A673 (cell line): Measurements from ENCODE around the gene PDE6D. TPM values are rescaled to one million over a fixed set of nuclear protein-coding genes. Genes with fewer than 3 reads are reported as not detected.

Source experiments
- BruUV-seq: library from RNA; stranded (reverse); fragments of 400-500 nt; replicated peaks from 2 replicates; lab custom pipeline; 2021; lab: Mats Ljungman, UMichigan
- CTCF ChIA-PET: fragments of 300-600 bp; sonication (Branson Sonifier 250); formaldehyde crosslinking; loops from one replicate; lab custom pipeline; 2022; ENCODE audit warnings: antibody characterized with exemption; lab: Charles Lee
- POLR2A ChIA-PET: fragments of 300-600 bp; sonication (Branson Sonifier 250); formaldehyde crosslinking; loops from one replicate; lab custom pipeline; 2022; ENCODE audit warnings: antibody characterized with exemption; ENCODE audit not compliant: low non-redundant PET; lab: Charles Lee
- DNase-seq: peaks from one replicate; pipeline ENCODE4 v3.0.0-alpha.2; 2015; ENCODE audit warnings: low spot score
- H3K27ac ChIP-seq: fragments of 200-600 bp; sonication (generic); 2 replicates; pipeline ENCODE4 v1.5.1; 2016; ENCODE audit warnings: mixed run types, low read depth, mild to moderate bottlenecking, mixed read lengths, antibody characterized with exemption, low read length; ENCODE audit not compliant: poor library complexity, severe bottlenecking
- H3K27me3 ChIP-seq: fragments of 200-600 bp; sonication (generic); replicated peaks from 2 replicates; pipeline ENCODE4 v1.6.1; 2017; ENCODE audit warnings: mixed run types, low read depth, mild to moderate bottlenecking, mixed read lengths, antibody characterized with exemption, low read length; ENCODE audit not compliant: insufficient read depth, poor library complexity
- H3K36me3 ChIP-seq: fragments of 200-600 bp; sonication (generic); 2 replicates; pipeline ENCODE4 v1.6.1; 2016; ENCODE audit warnings: mixed run types, mild to moderate bottlenecking, mixed read lengths, antibody characterized with exemption, low read length; ENCODE audit not compliant: insufficient read depth, poor library complexity, severe bottlenecking
- H3K4me1 ChIP-seq: fragments of 200-600 bp; sonication (generic); 2 replicates; pipeline ENCODE4 v1.6.1; 2017; ENCODE audit warnings: mixed run types, mild to moderate bottlenecking, mixed read lengths, antibody characterized with exemption, low read length; ENCODE audit not compliant: insufficient read depth, poor library complexity, severe bottlenecking
- H3K4me3 ChIP-seq: fragments of 200-600 bp; sonication (generic); 2 replicates; pipeline ENCODE4 v1.5.1; 2016; ENCODE audit warnings: low read depth, mixed run types, mild to moderate bottlenecking, mixed read lengths, low read length; ENCODE audit not compliant: poor library complexity, severe bottlenecking
- H3K9me3 ChIP-seq: fragments of 200-600 bp; sonication (generic); 2 replicates; pipeline ENCODE4 v1.6.1; 2016; ENCODE audit warnings: mixed run types, low read depth, mild to moderate bottlenecking, mixed read lengths, antibody characterized with exemption, low read length; ENCODE audit not compliant: poor library complexity, severe bottlenecking
- CTCF ChIP-seq: fragments of 300-800, 200-600 bp; sonication (generic); conservative IDR thresholded peaks from 2 replicates; pipeline ENCODE4 v1.5.1; 2017; ENCODE audit warnings: low read depth, mild to moderate bottlenecking, antibody characterized with exemption, low read length, moderate library complexity, mixed read lengths
- EZH2 ChIP-seq: fragments of 200-600 bp; sonication (generic); IDR thresholded peaks from 2 replicates; pipeline ENCODE4 v1.6.1; 2017; ENCODE audit warnings: borderline replicate concordance, low read depth, mild to moderate bottlenecking, mixed read lengths, antibody characterized with exemption, low read length; ENCODE audit not compliant: poor library complexity, severe bottlenecking
- intact Hi-C: fragments of 100-400 bp; cut with micrococcal nuclease; formaldehyde crosslinking; loops from one replicate; pipeline ENCODE4 v1.10.0; 2022; ENCODE audit not compliant: unreplicated experiment
- total RNA-seq: library from RNA; stranded (reverse); gene quantifications from 2 replicates; pipeline ENCODE4 v1.2.3, GENCODE V29; 2021

PDE6D gene
- total RNA-seq, 1 experiment from 2014 or later = 19.7 TPM

- no peaks in the 10 kb centered on the region for H3K9me3 ChIP-seq
- no peaks in the 10 kb centered on the region for H3K36me3 ChIP-seq
- no peaks in the 10 kb centered on the region for H3K4me1 ChIP-seq
- ChIA-PET POLR2A (no interaction called here), CTCF (no interaction called here)
- no peak for DNase-seq
- TF ChIP-seq EZH2 = no peak
- no peak for TF ChIP-seq CTCF
- H3K27ac ChIP-seq = no peak overlapping the region
- BruUV-seq = no TSS peak
- H3K4me3 ChIP-seq = no peak overlapping the region
- intact Hi-C loops = no loop called here
- H3K27me3 ChIP-seq = no peaks in the 10 kb centered on the region
These were observed 58.3 kb downstream of the PDE6D start for GRCh38 chr2:231722721-231723307.

DNA sequence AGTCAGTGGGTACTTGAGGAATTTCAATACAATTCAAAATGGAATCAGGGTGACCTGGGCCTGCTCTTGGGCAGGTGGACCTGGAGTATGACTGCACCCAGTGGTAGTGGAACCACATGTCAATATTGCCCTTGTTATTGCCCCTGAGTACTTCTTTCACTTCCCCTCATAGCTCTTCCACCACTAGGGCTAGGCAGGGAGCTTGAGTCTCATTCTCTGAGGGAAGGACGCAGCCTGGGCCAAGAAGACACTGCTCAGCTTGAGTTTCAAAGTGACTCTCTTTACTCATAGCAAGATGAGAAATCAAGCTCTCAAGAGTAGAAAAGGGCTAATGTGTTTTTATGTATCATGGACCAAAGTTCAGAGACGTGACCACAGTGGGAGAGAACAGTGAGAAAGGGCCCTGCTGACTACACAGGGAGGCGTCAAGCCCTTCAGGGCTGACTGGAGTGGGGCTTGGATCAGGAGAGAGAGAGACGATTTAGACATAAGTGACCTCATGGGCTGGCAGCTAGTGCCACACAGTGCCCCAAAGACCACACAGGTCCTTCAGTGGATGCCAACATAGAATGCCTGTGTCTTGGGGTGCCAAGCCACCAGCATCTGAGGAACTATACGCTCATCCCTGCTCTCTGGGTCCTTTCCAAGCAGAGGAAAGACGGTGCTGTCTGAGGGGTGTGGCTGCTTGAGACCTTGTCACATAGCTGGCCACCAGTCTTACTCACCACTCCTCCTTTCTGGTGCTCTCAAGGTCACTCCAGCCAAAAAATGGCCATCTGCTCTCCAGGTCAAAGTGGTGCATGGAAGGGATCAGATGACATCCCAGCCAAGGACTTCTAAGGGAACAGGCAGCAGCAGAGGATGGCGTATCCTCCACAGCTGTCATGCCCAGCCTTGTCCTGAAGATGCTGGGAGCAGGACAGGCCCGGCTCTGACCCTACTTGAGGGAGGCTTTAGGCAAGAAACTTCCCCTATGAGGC is 59.8 kb downstream of the PDE6D start:
- Histone ChIP-seq H3K27ac (no peak overlapping the region), H3K9me3 (no peaks in the 10 kb centered on the region), H3K36me3 (no peaks in the 10 kb centered on the region), H3K4me3 (no peak overlapping the region), H3K27me3 (no peaks in the 10 kb centered on the region), H3K4me1 (peaks cover 3% of the 10 kb centered on the region)
- no TSS peak for BruUV-seq
- intact Hi-C loops = no loop called here
- TF ChIP-seq EZH2 (no peak), CTCF (no peak)
- no peak for DNase-seq
- ChIA-PET CTCF (interaction anchor here (0.6 kb wide), 1 partner anchor 11 kb away, joined by 4 read pairs; no protein-coding TSS in a partner anchor), POLR2A (no interaction called here)

DNA sequence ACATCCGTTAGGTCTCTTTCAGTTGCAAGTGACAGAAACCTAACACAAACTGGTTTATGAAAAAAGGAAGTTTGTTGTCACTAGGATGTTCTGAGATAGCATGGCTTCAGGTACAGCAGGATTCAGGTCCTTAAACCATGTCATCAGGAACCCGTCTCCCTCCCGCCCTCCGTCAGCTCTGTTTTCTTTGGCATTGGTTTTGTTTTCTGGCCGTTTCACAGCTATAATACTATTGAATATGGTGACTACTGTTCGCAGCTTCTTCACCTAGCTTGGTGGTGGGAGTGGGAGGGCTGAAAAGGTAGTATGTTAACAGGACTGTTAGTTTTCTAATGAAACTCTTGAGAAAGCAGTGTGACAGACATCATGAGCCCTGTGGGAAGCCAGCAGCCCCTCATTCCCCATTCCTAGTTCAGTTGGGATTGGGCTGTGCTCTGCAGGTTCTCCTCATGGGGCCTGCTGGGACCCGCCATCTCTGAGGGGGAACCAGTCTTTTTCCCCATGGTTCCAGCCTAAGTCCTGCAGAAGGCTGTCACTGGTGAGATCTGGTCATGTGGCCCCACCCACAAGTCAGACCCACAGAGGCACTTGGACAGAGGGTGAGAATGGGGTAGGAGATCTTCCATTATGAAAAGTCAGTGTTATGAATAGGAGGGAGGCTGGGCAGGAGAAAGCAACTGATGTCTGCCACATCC is 60.6 kb downstream of the PDE6D start:
- Histone ChIP-seq H3K27me3 (no peaks in the 10 kb centered on the region), H3K4me3 (no peak overlapping the region), H3K27ac (no peak overlapping the region), H3K9me3 (no peaks in the 10 kb centered on the region), H3K4me1 (peaks cover 3% of the 10 kb centered on the region), H3K36me3 (no peaks in the 10 kb centered on the region)
- DNase-seq = no peak
- ChIA-PET POLR2A (no interaction called here), CTCF (no interaction called here)
- no peak for TF ChIP-seq CTCF
- BruUV-seq = no TSS peak
- intact Hi-C loops = no loop called here
